ENCODE measurements around the gene CCDC50.

CCDC50 gene, protein sequence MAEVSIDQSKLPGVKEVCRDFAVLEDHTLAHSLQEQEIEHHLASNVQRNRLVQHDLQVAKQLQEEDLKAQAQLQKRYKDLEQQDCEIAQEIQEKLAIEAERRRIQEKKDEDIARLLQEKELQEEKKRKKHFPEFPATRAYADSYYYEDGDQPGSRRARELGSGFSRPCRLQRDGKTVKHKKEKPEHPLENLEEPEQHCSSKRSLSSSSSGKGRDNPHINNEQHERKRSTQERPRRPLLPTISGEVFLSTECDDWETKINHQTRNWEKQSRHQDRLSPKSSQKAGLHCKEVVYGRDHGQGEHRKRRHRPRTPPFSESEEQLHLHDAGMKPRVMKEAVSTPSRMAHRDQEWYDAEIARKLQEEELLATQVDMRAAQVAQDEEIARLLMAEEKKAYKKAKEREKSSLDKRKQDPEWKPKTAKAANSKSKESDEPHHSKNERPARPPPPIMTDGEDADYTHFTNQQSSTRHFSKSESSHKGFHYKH

GRCh38 chr3:191328962-191329653 lies at the start of gene CCDC50:
CCDC50 (plus strand) TSS chr3:191329394; CDS start chr3:191329675, 281 bp downstream.
- Mint-ChIP-seq H3K4me3 (peak within 1 kb of the TSS; percentile 76), H3K27me3 (peaks cover 34% of the 10 kb centered on the region)

GRCh38 chr3:191280111-191280510 lies 49.1 kb upstream of the CCDC50 start:
- Mint-ChIP-seq H3K4me3 (no peak overlapping the region), H3K36me3 (ENCODE audit: low read depth) (no peaks in the 10 kb centered on the region), H3K4me1 (ENCODE audit: low read depth) (no peaks in the 10 kb centered on the region), H3K27ac (no peak overlapping the region), H3K27me3 (no peaks in the 10 kb centered on the region), H3K9me3 (peaks cover 3% of the 10 kb centered on the region)

More at GRCh38 chr3:191328962-191329653, at the start of gene CCDC50:
- H3K9me3 Mint-ChIP-seq = peaks cover 4% of the 10 kb centered on the region
- H3K27ac Mint-ChIP-seq = peak within 1 kb of the TSS; percentile 74
- no peaks in the 10 kb centered on the region for H3K36me3 Mint-ChIP-seq (ENCODE audit: low read depth)
- peaks cover 32% of the 10 kb centered on the region for H3K4me1 Mint-ChIP-seq (ENCODE audit: low read depth)

DNA sequence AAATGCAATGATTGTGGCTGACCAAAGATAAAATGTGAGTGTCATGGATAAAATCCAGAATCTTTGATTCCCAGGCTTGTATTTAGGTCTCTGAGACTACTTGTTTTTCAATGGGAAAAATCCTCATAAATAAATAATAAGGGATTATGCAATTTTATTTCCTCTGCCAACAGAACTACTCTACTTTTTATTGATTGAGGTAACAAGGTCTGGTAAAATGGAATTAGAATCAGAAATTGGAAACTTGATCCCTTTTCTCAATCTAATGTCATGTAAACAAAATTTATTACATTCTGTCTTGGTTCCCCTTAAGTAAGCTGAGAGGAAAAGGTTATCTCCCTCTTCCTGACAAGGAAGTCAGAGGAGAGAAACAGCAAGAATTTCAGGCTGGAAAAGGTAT lies 48.3 kb upstream of the CCDC50 start:
- H3K36me3 Mint-ChIP-seq (ENCODE audit: low read depth) = no peaks in the 10 kb centered on the region
- H3K27ac Mint-ChIP-seq = no peak overlapping the region
- no peaks in the 10 kb centered on the region for H3K27me3 Mint-ChIP-seq
- H3K4me3 Mint-ChIP-seq = no peak overlapping the region
- H3K9me3 Mint-ChIP-seq = peaks cover 3% of the 10 kb centered on the region
- no peaks in the 10 kb centered on the region for H3K4me1 Mint-ChIP-seq (ENCODE audit: low read depth)

DNA sequence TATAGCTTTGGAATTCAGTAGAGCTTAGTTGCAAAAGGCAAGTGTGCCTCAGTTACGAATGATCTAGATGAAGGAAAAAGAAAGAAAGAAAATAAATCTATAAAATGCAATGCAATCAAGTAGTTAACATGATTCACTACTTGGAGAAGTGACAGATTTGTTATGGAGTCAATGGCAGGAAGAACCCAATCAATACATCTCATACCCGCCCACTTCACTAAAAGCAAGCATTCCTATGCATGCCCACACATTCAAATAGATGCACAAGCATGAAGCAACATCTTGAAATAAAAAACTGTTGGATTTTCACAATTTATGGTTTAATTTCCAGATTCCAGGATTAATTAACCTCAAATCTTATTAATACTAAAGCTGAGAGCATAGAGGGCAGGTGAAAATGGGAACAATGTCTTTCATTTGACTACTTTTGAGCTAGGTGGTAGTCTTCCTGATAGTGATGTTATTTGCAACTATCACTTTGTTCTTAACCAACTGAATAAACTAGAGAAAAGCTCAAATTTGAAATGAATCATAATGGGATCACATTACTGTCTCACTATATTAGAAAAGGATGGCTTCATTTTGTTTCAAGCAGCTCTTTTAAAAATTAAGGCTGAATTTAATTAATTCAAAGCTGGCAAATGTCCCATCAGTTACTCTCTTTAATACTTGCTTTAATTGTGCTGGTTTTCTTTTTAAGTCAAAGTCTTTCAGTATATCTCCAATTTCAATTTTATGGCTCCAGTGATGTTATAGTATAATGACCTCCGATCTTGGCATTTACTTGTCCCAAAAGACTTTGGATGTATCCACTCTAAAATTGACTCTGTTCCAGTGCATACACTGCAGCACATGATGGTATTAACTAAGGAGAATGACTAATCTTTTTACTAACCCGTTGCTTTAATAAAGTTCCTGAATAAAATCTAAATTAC lies 46.7 kb upstream of the CCDC50 start:
- peaks cover 3% of the 10 kb centered on the region for H3K9me3 Mint-ChIP-seq
- H3K4me3 Mint-ChIP-seq = no peak overlapping the region
- H3K27me3 Mint-ChIP-seq = no peaks in the 10 kb centered on the region
- H3K4me1 Mint-ChIP-seq (ENCODE audit: low read depth) = no peaks in the 10 kb centered on the region
- no peak overlapping the region for H3K27ac Mint-ChIP-seq
- no peaks in the 10 kb centered on the region for H3K36me3 Mint-ChIP-seq (ENCODE audit: low read depth)

DNA sequence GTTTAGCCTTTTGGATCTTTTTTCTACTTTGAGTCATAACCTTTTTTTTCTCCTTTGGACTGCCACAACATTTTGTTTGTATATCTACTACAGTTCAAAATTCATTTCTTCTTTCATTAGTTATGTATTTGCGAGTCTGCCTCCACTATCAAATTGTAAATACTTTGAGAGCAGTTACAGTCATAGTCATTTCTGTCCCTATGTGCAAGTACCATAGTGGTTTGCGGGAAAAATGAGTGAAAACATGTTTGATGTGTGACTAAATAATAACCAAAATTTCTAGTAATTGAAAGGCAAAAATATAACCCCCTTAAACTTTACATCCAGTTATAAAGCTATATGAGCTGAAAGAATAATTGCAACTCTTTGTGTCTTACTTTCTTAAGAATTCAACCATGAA lies 45.8 kb upstream of the CCDC50 start:
- H3K9me3 Mint-ChIP-seq = peaks cover 3% of the 10 kb centered on the region
- no peak overlapping the region for H3K27ac Mint-ChIP-seq
- no peaks in the 10 kb centered on the region for H3K4me1 Mint-ChIP-seq (ENCODE audit: low read depth)
- H3K4me3 Mint-ChIP-seq = no peak overlapping the region
- no peaks in the 10 kb centered on the region for H3K27me3 Mint-ChIP-seq
- no peaks in the 10 kb centered on the region for H3K36me3 Mint-ChIP-seq (ENCODE audit: low read depth)

- Mint-ChIP-seq H3K9me3 (no peaks in the 10 kb centered on the region), H3K27me3 (no peaks in the 10 kb centered on the region), H3K4me3 (peak overlapping the region; percentile 25), H3K36me3 (ENCODE audit: low read depth) (no peaks in the 10 kb centered on the region), H3K27ac (peak overlapping the region; percentile 13), H3K4me1 (ENCODE audit: low read depth) (peaks cover 7% of the 10 kb centered on the region)
These were observed 38.7 kb upstream of the CCDC50 start for GRCh38 chr3:191290311-191291025.

DNA sequence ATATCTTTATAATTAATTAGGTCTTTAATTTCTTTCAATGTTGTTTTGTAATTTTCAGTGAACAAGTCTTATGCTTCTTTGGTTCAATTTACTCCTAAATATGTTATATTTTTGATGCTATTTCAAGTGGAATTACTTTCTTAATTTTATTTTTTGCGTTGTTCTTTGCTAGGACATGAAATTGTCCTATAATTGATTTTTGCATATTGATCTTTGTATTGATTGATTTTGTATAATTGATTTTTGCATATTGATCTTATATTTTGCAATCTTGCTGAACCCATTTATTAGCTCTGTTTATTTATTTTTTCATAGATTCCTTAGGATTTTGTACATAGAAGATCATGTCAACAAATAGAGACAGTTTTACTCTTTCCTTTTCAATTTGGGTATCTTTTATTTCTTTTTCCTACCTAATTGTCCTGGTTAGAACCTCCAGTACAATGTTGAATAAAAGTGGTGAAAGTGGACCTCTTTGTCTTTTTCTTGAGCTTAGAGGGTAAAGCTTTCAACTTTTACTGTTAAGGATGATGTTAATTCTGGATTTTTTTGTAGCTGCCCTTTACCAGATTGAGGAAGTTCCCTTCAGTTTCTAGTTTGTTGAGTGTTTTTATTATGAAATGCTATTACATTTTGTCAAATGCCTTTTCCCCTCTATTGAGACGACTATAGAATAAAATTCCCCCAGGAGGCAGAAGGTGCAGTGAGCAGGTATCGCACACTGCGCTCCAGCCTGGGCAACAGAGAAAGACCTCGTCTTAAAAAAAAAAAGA lies 36.8 kb upstream of the CCDC50 start:
- Mint-ChIP-seq H3K27me3 (no peaks in the 10 kb centered on the region), H3K4me3 (no peak overlapping the region), H3K36me3 (ENCODE audit: low read depth) (no peaks in the 10 kb centered on the region), H3K4me1 (ENCODE audit: low read depth) (peaks cover 11% of the 10 kb centered on the region), H3K9me3 (no peaks in the 10 kb centered on the region), H3K27ac (no peak overlapping the region)

GRCh38 chr3:191294291-191294690 lies 34.9 kb upstream of the CCDC50 start:
- Mint-ChIP-seq H3K36me3 (ENCODE audit: low read depth) (no peaks in the 10 kb centered on the region), H3K27ac (no peak overlapping the region), H3K9me3 (no peaks in the 10 kb centered on the region), H3K4me1 (ENCODE audit: low read depth) (peaks cover 21% of the 10 kb centered on the region), H3K4me3 (no peak overlapping the region), H3K27me3 (no peaks in the 10 kb centered on the region)

GRCh38 chr3:191296041-191296541 lies 33.1 kb upstream of the CCDC50 start:
- Mint-ChIP-seq H3K36me3 (ENCODE audit: low read depth) (no peaks in the 10 kb centered on the region), H3K27me3 (no peaks in the 10 kb centered on the region), H3K4me1 (ENCODE audit: low read depth) (peaks cover 27% of the 10 kb centered on the region)

DNA sequence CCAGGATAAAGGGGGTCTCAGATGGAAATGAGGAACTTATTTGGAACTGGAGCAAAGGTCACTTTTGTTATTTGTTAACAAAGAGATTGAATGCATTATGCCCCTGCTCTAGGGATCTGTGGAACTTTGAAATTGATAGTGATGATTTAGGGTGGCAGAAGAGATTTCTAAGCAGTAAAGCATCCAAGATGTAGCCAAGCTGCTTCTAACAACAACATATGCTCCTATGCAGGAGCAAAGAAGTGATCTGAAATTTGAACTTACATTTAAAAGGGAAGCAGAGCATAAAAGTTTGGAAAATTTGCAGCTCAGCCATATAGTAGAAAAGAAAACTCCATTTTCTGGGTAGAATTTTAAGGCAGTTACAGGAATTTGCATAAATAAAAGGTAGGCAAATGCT lies 30.3 kb upstream of the CCDC50 start:
- H3K27me3 Mint-ChIP-seq = no peaks in the 10 kb centered on the region
- no peaks in the 10 kb centered on the region for H3K9me3 Mint-ChIP-seq
- no peak overlapping the region for H3K27ac Mint-ChIP-seq
- H3K4me3 Mint-ChIP-seq = no peak overlapping the region
- H3K4me1 Mint-ChIP-seq (ENCODE audit: low read depth) = peaks cover 32% of the 10 kb centered on the region
- no peaks in the 10 kb centered on the region for H3K36me3 Mint-ChIP-seq (ENCODE audit: low read depth)

More at GRCh38 chr3:191296041-191296541, 33.1 kb upstream of the CCDC50 start:
- H3K4me3 Mint-ChIP-seq = no peak overlapping the region
- H3K27ac Mint-ChIP-seq = no peak overlapping the region
- no peaks in the 10 kb centered on the region for H3K9me3 Mint-ChIP-seq

- no peak overlapping the region for H3K4me3 Mint-ChIP-seq
These were observed 28.8 kb upstream of the CCDC50 start for GRCh38 chr3:191300422-191300821.

DNA sequence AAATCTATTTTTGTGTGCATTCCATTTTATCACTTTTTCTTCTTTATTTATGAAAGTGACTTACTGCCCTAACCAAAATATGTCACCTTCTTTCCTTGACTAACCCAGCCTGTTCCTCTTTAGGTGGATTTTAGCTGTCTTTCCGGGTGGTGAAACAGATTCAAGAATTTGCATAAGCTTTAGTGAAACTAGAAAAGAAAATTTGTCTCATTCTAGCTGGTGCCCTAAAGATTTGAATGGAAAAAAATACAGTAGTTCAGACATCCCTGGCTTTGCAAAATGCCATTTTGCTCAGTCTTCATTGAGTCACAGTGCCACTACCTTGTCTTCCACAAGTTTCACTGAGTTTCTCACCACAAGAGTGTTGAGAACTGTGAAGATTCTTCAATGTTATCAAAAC lies 28.2 kb upstream of the CCDC50 start:
- Mint-ChIP-seq H3K36me3 (ENCODE audit: low read depth) (no peaks in the 10 kb centered on the region), H3K9me3 (no peaks in the 10 kb centered on the region)

More at GRCh38 chr3:191300422-191300821, 28.8 kb upstream of the CCDC50 start:
- no peaks in the 10 kb centered on the region for H3K36me3 Mint-ChIP-seq (ENCODE audit: low read depth)
- no peaks in the 10 kb centered on the region for H3K9me3 Mint-ChIP-seq
- no peaks in the 10 kb centered on the region for H3K27me3 Mint-ChIP-seq
- peak overlapping the region; percentile 52 for H3K27ac Mint-ChIP-seq
- H3K4me1 Mint-ChIP-seq (ENCODE audit: low read depth) = peaks cover 32% of the 10 kb centered on the region

DNA sequence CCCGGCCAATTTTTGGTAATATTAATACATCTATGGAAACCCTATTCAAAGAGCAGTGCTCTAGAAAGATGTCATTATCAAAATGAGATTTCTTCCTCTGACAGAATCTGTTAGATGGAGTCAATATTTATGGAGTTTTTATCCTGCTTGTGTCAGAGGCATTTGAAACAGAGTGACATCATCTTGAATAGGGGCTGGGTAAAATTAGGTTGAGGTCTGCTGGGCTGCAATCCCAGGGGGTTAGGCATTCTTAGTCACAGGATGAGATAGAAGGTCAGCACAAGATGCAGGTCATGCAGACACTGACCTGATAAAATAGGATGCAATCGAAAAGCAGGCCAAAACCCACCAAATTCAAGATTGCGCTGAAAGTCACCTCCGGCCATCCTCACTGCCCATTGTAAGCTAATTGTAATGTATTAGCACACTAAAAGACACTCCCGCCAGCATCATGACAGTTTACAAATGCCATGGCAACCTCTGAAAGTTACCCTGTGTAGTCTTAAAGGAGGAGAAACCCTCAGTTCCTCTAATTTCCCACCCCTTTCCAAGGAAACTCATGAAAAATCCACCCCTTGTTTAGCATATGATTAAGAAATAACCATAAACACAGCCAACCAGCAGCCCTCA lies 27.3 kb upstream of the CCDC50 start:
- Mint-ChIP-seq H3K27ac (no peak overlapping the region), H3K4me3 (no peak overlapping the region), H3K4me1 (ENCODE audit: low read depth) (peaks cover 32% of the 10 kb centered on the region), H3K9me3 (no peaks in the 10 kb centered on the region), H3K36me3 (ENCODE audit: low read depth) (no peaks in the 10 kb centered on the region), H3K27me3 (no peaks in the 10 kb centered on the region)

More for the DNA sequence above, 28.2 kb upstream of the CCDC50 start:
- Mint-ChIP-seq H3K4me1 (ENCODE audit: low read depth) (peaks cover 32% of the 10 kb centered on the region), H3K4me3 (no peak overlapping the region), H3K27me3 (no peaks in the 10 kb centered on the region), H3K27ac (peak overlapping the region; percentile 52)
